ENCODE data around the gene NUAK1. TPM values are rescaled to one million over a fixed set of nuclear protein-coding genes. Genes with fewer than 3 reads are reported as not detected.

Gene NUAK1
- 2.6 and 3.4 TPM in 2 replicates for total RNA-seq (2022)
- percentile 47 among the genes with signal in this experiment for Bru-seq, nascent RNA
- BruChase-seq, experiment 1, labeled RNA remaining after a 6-hour chase = percentile 47 among the genes with signal in this experiment
- percentile 44 among the genes with signal in this experiment for BruChase-seq, experiment 2, labeled RNA remaining after a 2-hour chase
- long read RNA-seq, full-length matches to known transcripts = 1 of 4 reads
- long read RNA-seq, partial matches to known transcripts = 0 of 4 reads
- long read RNA-seq, other reads (novel, unspliced or antisense) = 3 of 4 reads

DNA sequence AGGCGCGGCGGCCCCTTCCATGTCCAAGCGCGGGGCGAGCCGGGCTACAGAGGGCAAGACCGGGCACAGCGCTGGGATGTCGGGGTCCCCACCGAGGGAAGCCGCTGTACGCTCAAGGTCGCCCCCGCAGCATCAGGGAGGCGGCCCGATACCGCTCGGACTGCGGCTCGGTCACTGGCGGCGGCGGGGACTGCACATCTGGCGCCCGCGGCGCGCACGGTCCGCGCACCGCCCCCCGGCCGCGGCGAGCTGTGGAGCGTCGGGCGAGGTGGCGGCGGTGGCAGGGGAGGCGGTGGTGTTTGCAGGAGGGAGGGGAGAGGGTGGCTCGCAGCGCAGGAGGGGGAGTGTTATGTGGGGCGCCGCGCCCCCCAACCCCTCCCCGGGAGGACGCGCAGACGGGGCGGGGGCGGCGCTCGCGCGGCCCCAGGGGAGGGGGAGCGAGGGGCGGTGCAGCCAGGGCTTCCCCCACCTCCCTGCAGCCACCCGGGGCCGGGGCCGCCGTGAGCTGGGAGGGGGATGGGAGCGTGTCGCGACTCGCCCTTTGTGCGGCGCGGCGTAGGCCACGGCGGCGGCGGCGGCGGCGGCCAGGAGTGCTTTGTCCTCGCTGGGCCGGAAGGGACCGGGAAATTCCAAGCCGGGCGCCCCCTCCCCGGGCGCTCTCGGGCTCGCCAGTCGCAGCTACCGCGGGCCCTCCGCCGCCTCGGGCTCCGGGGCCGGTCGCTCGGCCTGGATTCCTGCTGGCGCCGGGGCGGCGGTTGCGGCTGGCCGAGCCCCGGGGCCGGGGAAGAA is at the start of gene NUAK1:
TSS of gene NUAK1 (minus strand) at position 322 of the 789 bp plus-strand sequence. CDS start at position 21, 301 bp downstream.
- BruUV-seq (replicated peaks) = no TSS peak
- H3K4me3 Mint-ChIP-seq (ENCODE audit: unreplicated experiment) = peak within 1 kb of the TSS; percentile 69

DNA sequence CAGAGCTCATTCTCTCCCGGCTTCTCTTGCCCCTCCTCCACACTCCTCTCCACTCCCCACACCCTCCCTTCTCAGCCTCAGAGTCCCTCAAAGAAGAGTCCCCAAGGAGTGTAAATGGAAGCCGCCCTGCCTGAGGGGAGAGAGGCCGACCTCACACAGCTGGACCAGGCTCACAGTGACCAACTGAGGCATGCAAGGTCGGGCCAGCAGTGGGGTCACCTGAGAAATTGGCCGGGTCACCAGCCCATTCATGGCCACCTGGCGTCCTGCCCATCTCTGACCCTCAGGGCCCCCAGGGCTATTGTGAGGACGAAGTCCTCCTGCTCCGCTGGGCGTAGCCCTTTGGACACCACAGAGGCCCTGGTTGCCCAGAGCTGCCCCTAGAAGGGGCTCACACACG is 49.5 kb upstream of the NUAK1 start:
- Mint-ChIP-seq H3K27me3 (ENCODE audit: insufficient read depth, unreplicated experiment) (no peaks in the 10 kb centered on the region), H3K27ac (ENCODE audit: low read depth, unreplicated experiment) (no peak overlapping the region), H3K36me3 (ENCODE audit: insufficient read depth, unreplicated experiment) (no peaks in the 10 kb centered on the region), H3K9me3 (ENCODE audit: unreplicated experiment) (no peaks in the 10 kb centered on the region), H3K4me1 (ENCODE audit: insufficient read depth, unreplicated experiment) (no peaks in the 10 kb centered on the region), H3K4me3 (ENCODE audit: unreplicated experiment) (no peak overlapping the region)
- intact Hi-C loops (cut with micrococcal nuclease) = no loop called here
- POLR2A ChIA-PET = no interaction called here
- no peak for DNase-seq (ENCODE audit: unreplicated experiment)
- TF ChIP-seq, protein P1, sequence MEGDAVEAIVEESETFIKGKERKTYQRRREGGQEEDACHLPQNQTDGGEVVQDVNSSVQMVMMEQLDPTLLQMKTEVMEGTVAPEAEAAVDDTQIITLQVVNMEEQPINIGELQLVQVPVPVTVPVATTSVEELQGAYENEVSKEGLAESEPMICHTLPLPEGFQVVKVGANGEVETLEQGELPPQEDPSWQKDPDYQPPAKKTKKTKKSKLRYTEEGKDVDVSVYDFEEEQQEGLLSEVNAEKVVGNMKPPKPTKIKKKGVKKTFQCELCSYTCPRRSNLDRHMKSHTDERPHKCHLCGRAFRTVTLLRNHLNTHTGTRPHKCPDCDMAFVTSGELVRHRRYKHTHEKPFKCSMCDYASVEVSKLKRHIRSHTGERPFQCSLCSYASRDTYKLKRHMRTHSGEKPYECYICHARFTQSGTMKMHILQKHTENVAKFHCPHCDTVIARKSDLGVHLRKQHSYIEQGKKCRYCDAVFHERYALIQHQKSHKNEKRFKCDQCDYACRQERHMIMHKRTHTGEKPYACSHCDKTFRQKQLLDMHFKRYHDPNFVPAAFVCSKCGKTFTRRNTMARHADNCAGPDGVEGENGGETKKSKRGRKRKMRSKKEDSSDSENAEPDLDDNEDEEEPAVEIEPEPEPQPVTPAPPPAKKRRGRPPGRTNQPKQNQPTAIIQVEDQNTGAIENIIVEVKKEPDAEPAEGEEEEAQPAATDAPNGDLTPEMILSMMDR (IDR thresholded peaks at IDR 0.05; ENCODE audit: unreplicated experiment) = no peak
- BruUV-seq (replicated peaks) = no TSS peak
- CTCF ChIA-PET = interaction anchor here (0.7 to 1.9 kb wide), 6 partner anchors 17 to 170 kb away, joined by 3 to 7 read pairs (median 4); partner anchors contain the start of gene POLR3B

More for the DNA sequence above, at the start of gene NUAK1:
- H3K27me3 Mint-ChIP-seq (ENCODE audit: insufficient read depth, unreplicated experiment) = no peaks in the 10 kb centered on the region
- POLR2A ChIA-PET = interaction anchor here (0.6 to 5.6 kb wide), 15 partner anchors 10 to 730 kb away, joined by 3 to 43 read pairs (median 4); partner anchors contain the start of gene POLR3B
- H3K36me3 Mint-ChIP-seq (ENCODE audit: insufficient read depth, unreplicated experiment) = no peaks in the 10 kb centered on the region
- DNase-seq (ENCODE audit: unreplicated experiment) = no peak
- TF ChIP-seq, protein P1 (IDR thresholded peaks at IDR 0.05; ENCODE audit: unreplicated experiment) = no peak
- intact Hi-C loops (cut with micrococcal nuclease) = loop anchor here (5.0 kb wide), 1 partner anchor 83 kb away; no protein-coding TSS in a partner anchor
- H3K4me1 Mint-ChIP-seq (ENCODE audit: insufficient read depth, unreplicated experiment) = peaks cover 54% of the 10 kb centered on the region
- CTCF ChIA-PET = interaction anchor here (0.6 to 6.9 kb wide), 10 partner anchors 11 to 808 kb away, joined by 3 to 115 read pairs (median 3); no protein-coding TSS in a partner anchor
- H3K9me3 Mint-ChIP-seq (ENCODE audit: unreplicated experiment) = no peaks in the 10 kb centered on the region
- no peak within 1 kb of the TSS for H3K27ac Mint-ChIP-seq (ENCODE audit: low read depth, unreplicated experiment)

DNA sequence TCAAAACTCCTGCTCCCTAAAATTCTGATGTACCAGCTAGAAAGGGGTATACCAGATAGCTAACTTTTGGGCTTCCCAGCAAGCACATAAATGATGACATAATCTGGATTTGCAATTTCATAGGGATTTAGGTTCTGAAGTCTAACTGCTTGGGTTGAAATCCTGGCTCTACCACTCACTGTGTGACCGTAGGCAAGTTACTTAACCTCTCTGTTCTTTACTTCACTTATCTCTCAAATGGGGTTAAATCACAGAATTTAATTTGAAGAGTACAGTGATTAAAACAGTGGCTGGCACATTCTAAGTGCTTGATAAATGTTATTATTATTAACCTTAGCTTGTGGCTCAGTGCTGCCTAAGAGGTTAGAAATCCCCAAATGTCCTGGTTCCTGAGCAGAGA is 49.1 kb upstream of the NUAK1 start:
- intact Hi-C loops (cut with micrococcal nuclease) = no loop called here
- TF ChIP-seq, protein P1 (IDR thresholded peaks at IDR 0.05; ENCODE audit: unreplicated experiment) = no peak
- BruUV-seq (replicated peaks) = no TSS peak
- no peak overlapping the region for H3K4me3 Mint-ChIP-seq (ENCODE audit: unreplicated experiment)
- H3K27me3 Mint-ChIP-seq (ENCODE audit: insufficient read depth, unreplicated experiment) = no peaks in the 10 kb centered on the region
- POLR2A ChIA-PET = interaction anchor here (0.6 kb wide), 1 partner anchor 667 kb away, joined by 3 read pairs; no protein-coding TSS in a partner anchor
- H3K36me3 Mint-ChIP-seq (ENCODE audit: insufficient read depth, unreplicated experiment) = no peaks in the 10 kb centered on the region
- no peaks in the 10 kb centered on the region for H3K9me3 Mint-ChIP-seq (ENCODE audit: unreplicated experiment)
- CTCF ChIA-PET = interaction anchor here (0.6 to 1.9 kb wide), 6 partner anchors 10 to 170 kb away, joined by 3 to 7 read pairs (median 3); partner anchors contain the start of gene POLR3B
- DNase-seq (ENCODE audit: unreplicated experiment) = no peak
- H3K27ac Mint-ChIP-seq (ENCODE audit: low read depth, unreplicated experiment) = no peak overlapping the region
- H3K4me1 Mint-ChIP-seq (ENCODE audit: insufficient read depth, unreplicated experiment) = no peaks in the 10 kb centered on the region
